Head of caudate nucleus (tissue), 42 donors: ENCODE results near the gene ITGB2.

Source experiments
- DNase-seq, 42 donors: peaks; one replicate each; pipeline versions ENCODE4 v3.0.0 to v3.0.0-alpha.2; 2020 to 2021; ENCODE audit warnings: mixed read lengths in 7 of 42
- intact Hi-C: fragments of 100-400 bp; cut with DNase I; formaldehyde crosslinking; loops from one replicate; pipeline ENCODE4 v1.15.0; 2022

ITGB2 gene

GRCh38 chr21:44904141-44904923 lies 16.4 kb downstream of the ITGB2 start:
- intact Hi-C loops, result no loop called here

GRCh38 chr21:44903689-44904088 lies 17.0 kb downstream of the ITGB2 start:
- intact Hi-C loops, result no loop called here
- DNase-seq, result no peak

More at GRCh38 chr21:44904141-44904923, 16.4 kb downstream of the ITGB2 start:
- no peak for DNase-seq

- no peak for DNase-seq
- intact Hi-C loops, result no loop called here
Measured at GRCh38 chr21:44903050-44903685, 17.5 kb downstream of the ITGB2 start.

DNA sequence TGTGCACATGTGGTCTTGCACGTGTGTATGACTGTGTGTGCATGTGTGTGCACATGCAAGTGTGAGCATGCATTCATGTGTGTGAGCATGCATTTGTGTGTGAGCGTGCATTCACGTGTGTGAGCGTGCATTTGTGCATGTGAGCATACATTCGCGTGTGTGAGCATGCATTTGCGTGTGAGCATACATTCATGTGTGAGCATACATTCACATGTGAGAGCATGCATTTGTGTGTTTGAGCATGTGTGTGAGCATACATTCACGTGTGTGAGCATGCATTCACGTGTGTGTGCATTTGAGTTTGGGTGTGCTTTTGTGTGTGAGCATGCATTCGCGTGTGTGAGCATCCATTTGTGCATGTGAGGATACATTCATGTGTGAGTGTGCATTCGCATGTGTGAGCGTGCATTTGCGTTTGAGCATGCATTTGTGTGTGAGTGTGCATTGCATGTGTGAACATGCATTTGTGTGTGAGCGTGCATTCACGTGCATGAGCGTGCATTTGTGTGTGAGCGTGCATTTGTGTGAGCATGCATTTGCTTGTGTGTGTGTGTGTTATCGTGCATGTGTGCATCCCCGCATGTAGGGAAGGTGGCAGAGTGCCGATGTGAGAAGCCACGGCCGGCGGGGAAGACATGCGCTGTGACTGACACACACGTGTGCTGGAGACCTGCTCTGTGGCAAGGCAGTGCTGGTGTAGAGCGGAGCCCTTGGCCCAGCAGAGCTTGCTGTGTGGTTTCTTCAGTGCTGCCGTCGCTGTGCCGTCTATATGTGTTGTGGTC lies 18.2 kb downstream of the ITGB2 start:
- no peak for DNase-seq
- intact Hi-C loops, result no loop called here

GRCh38 chr21:44901391-44902074 lies 19.2 kb downstream of the ITGB2 start:
- intact Hi-C loops, result no loop called here
- no peak for DNase-seq

- DNase-seq, result no peak
- intact Hi-C loops, result no loop called here
Measured at GRCh38 chr21:44900559-44901251, 20.0 kb downstream of the ITGB2 start.

GRCh38 chr21:44899768-44900558 lies 20.7 kb downstream of the ITGB2 start:
- intact Hi-C loops, result no loop called here

DNA sequence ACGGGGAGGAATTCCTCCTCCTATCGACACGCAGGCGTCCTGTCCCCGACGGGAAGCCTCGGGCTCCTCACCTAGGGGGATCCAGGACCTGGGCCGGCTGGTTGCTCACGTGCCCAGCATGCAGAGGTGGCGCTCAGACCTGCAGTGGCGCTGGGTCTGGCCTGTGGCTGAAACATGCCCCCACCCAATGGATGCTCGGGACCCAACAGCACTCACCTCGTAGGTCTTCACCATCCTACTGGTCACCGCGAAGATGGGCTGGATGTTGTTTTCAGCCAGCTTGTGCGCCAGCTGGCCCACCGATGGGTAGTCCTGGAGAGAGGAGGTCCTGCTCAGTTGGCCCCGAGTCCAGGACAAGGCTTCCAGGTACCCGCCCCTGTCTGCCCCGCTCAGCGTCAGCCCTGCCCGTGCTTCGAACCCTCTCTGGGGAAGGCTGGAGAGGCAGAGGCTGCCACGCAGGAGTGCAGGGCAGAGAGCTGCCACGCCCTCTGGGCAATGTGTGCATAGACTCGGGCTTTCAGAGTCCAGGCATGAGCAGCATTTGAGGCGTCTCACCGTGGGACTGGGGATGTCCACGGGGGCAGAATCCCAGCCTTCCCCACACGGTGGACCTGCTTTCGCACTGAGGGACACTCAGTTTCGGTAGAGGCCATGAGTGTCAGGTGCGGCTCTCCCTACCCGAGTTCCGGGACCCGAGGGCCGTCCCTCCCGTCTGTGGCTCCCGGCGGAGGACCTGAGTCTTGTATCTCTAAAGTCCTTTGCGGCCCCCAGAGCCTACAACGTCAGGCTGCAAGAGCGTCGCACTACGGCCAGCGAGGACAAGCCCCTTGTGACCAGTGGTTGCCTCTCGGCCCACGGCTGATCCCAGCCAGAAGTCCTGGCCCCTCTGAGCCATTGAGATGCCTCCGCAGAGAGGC lies 21.6 kb downstream of the ITGB2 start:
- DNase-seq, result no peak
- intact Hi-C loops, result no loop called here

More at GRCh38 chr21:44899768-44900558, 20.7 kb downstream of the ITGB2 start:
- no peak for DNase-seq

GRCh38 chr21:44898011-44898488 lies 22.6 kb downstream of the ITGB2 start:
- intact Hi-C loops, result no loop called here
- no peak for DNase-seq

DNA sequence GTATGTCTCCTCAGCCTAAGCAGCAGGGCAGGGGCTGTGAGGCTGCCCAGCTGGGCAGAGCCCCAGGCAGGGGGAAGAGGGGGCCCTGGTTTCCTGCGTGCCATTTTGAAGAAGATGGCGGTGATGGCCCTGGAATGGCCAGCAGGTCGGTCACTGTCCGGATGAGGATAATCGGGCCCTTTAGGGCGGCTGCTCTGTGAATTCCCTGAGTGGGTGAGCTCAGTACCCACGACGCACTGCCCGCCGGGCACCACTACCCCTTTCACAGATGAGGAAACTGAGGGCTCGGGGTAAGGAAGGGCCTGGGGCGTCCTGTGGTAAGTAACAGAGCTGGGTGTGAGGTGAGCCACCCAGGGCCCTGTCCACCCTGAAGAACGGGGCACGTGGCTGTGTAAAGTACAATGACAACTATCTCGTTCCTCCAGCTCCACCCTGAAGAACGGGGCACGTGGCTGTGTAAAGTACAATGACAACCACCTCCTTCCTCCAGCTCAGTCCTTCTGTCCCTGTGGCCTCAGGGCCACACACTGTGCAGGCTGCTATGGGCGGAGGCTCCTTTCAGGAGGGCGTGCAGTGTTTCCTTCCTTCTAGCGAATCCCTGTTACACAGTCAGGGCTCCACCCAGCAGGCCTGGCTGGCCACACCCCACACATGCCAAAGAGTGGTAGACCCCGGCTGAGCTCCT lies 23.2 kb downstream of the ITGB2 start:
- DNase-seq, result no peak
- intact Hi-C loops, result no loop called here

DNA sequence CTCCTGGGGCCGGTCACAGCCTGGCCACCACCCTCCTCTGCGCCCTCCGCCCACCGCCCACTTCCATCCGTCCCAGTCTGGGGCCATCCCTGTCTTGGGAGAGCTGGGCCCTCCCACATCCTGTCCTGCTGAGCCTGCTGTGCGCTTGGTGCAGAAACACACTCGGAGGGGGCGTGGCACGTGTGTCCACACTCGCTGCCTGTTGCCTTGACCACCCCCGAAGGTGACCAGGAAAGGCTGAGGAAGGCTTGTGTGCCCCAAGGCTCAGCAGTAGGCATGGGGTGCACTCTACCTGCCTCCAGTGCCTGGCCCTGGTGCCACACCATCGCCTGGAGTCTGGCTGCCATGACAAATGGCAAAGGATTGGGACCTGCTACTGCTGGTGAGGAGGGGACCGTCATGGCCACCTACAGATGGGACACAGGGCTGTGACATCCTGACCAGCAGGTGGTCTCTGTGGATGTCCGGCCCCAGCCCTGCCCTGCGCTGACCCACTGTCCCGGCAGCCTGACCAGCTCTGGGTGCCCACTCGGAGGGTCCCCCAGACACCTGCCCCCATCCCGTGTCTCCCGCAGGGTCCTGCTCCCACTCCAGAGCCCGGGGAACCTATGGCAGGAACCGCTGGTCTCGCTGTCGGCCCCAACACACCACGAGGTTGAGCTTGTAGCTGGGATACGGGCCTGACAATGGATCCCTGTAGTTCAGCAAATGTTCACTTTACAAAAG lies 24.0 kb downstream of the ITGB2 start:
- intact Hi-C loops, result no loop called here
- no peak for DNase-seq

- intact Hi-C loops, result no loop called here
- DNase-seq, result no peak
Measured at GRCh38 chr21:44895859-44896258, 24.8 kb downstream of the ITGB2 start.

GRCh38 chr21:44894687-44895302 lies 25.9 kb downstream of the ITGB2 start:
- intact Hi-C loops, result no loop called here
- DNase-seq, result no peak

- intact Hi-C loops, result no loop called here
- no peak for DNase-seq
Measured at GRCh38 chr21:44893948-44894656, 26.6 kb downstream of the ITGB2 start.

DNA sequence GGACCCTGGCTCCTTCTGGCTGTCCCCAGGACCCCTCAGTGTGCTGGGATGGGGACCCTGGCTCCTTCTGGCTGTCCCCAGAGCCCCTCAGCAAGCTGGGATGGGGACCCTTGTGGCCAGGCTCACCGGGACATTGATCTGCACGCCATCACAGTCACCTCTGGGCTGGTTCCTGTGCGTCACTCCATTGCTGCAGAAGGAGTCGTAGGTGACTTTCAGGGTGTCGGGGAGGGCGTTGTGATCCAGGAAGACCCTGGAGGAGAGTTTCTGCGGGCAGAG lies 27.5 kb downstream of the ITGB2 start:
- intact Hi-C loops, result no loop called here
- DNase-seq, result no peak
